ENCODE results near the gene TOMM34.

GRCh38 chr20:44917399-44917798 is 42.8 kb downstream of the TOMM34 start:
- TF ChIP-seq CTCF (CRISPR knock-in tag; IDR thresholded peaks at IDR 0.05) (no peak), MXD1 (CRISPR knock-in tag; IDR thresholded peaks at IDR 0.05) (no peak)
